ENCODE measurements around the gene ZDHHC23. TPM values are rescaled to one million over a fixed set of nuclear protein-coding genes. Genes with fewer than 3 reads are reported as not detected.

ZDHHC23 gene
- total and polyA plus RNA-seq, 9 of the 15 experiments (the other 6 are each of a cell fraction or from before 2014, with no cell fraction given) = 0.22 to 2.7 (median 0.55) TPM

DNA sequence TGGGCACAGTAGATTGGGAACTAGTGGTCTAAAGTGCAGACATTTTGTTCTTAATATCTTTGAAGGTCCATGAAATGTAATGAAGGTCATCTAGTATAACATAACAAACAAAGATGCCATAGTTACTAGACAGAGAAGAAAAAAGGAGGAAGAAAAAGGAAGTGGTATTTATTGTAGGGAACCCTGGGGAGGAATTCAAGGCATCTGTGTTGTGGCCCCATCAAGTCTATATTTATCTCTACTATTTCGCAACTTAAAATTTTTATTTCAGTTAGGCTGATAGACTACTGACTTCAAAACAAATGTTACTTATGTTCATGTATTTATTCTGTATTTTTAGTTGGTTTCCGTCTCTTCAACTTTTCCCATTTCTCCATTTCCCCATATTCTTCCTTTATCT, 48.9 kb upstream of the ZDHHC23 start (continued):
- TF ChIP-seq, protein P1, sequence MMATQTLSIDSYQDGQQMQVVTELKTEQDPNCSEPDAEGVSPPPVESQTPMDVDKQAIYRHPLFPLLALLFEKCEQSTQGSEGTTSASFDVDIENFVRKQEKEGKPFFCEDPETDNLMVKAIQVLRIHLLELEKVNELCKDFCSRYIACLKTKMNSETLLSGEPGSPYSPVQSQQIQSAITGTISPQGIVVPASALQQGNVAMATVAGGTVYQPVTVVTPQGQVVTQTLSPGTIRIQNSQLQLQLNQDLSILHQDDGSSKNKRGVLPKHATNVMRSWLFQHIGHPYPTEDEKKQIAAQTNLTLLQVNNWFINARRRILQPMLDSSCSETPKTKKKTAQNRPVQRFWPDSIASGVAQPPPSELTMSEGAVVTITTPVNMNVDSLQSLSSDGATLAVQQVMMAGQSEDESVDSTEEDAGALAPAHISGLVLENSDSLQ (IDR thresholded peaks at IDR 0.05) = no peak
- TF ChIP-seq CCNT2 (IDR thresholded peaks at IDR 0.05; ENCODE audit: borderline replicate concordance, extremely low read depth, insufficient read length, low read depth, low read length) (no peak), ZNF133 (CRISPR knock-in tag; IDR thresholded peaks at IDR 0.05) (no peak), CUX1 (CRISPR knock-in tag; IDR thresholded peaks at IDR 0.05) (no peak), HMG20B (CRISPR knock-in tag; IDR thresholded peaks at IDR 0.05) (no peak), EHMT2 (IDR thresholded peaks at IDR 0.05) (no peak)
- TF ChIP-seq, protein P2, sequence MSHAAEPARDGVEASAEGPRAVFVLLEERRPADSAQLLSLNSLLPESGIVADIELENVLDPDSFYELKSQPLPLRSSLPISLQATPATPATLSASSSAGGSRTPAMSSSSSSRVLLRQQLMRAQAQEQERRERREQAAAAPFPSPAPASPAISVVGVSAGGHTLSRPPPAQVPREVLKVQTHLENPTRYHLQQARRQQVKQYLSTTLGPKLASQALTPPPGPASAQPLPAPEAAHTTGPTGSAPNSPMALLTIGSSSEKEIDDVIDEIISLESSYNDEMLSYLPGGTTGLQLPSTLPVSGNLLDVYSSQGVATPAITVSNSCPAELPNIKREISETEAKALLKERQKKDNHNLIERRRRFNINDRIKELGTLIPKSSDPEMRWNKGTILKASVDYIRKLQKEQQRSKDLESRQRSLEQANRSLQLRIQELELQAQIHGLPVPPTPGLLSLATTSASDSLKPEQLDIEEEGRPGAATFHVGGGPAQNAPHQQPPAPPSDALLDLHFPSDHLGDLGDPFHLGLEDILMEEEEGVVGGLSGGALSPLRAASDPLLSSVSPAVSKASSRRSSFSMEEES (CRISPR knock-in tag; IDR thresholded peaks at IDR 0.05) = no peak
